Cardiac muscle cell (in vitro differentiated cells and primary cell): Measurements from ENCODE around the gene FXN. TPM values are rescaled to one million over a fixed set of nuclear protein-coding genes. Genes with fewer than 3 reads are reported as not detected.
A peak's percentile ranks its signal among the peaks of the same experiment; 100 is the strongest.
"Not testable (repeated sequence)": the region's sequence is repeated elsewhere in the genome, so short reads cannot be mapped to it uniquely, and the experiment has no call there.

Experiments used
- DNase-seq, 2 donors: peaks; one replicate each; pipeline versions ENCODE4 v3.0.0 to v3.0.0-alpha.2; 2010 to 2017; ENCODE audit warnings: low read depth in 1 of 2, low spot score in 1 of 2
- H3K27ac ChIP-seq: fragments of 200-600 bp; sonication (generic); 2 replicates; pipeline ENCODE4 v1.5.1; 2016
- H3K27me3 ChIP-seq: fragments of 200-600 bp; sonication (generic); 2 replicates; pipeline ENCODE4 v1.6.0; 2016; ENCODE audit warnings: control low read depth
- H3K36me3 ChIP-seq: fragments of 200-600 bp; sonication (generic); 2 replicates; pipeline ENCODE4 v1.5.1; 2016; ENCODE audit warnings: control low read depth
- H3K4me1 ChIP-seq: fragments of 200-600 bp; sonication (generic); 2 replicates; pipeline ENCODE4 v1.8.1; 2017; ENCODE audit warnings: low read depth, mild to moderate bottlenecking, mixed run types
- H3K4me3 ChIP-seq: fragments of 200-600 bp; sonication (generic); 2 replicates; pipeline ENCODE4 v1.5.1; 2016; ENCODE audit warnings: mild to moderate bottlenecking
- H3K9me3 ChIP-seq: fragments of 200-600 bp; sonication (generic); 2 replicates; pipeline ENCODE4 v1.5.1; 2017; ENCODE audit warnings: low read depth, mild to moderate bottlenecking, control low read depth
- CTCF ChIP-seq: IDR thresholded peaks from 2 replicates; pipeline ENCODE4 v1.5.1; 2012; ENCODE audit warnings: low read depth, mild to moderate bottlenecking, low read length
- polyA plus RNA-seq: library from polyadenylated mRNA; unstranded; fragments of >200 nt; fragmentation: Nextera tagmentation; extraction: Ambion mirVana; gene quantifications from 2 replicates; pipeline ENCODE4 v1.2.1, GENCODE V29; 2016
- total RNA-seq: library from RNA; depleted of rRNA; stranded (reverse); fragments of >200 nt; gene quantifications from 2 replicates; pipeline ENCODE4 v1.2.3, GENCODE V29; 2016

Gene FXN
- total and polyA plus RNA-seq, 2 experiments from 2014 or later = 20.6 to 45.0 TPM

- DNase-seq = no peak
These were observed 11.2 kb downstream of the FXN start for GRCh38 chr9:69046723-69047122.

DNA sequence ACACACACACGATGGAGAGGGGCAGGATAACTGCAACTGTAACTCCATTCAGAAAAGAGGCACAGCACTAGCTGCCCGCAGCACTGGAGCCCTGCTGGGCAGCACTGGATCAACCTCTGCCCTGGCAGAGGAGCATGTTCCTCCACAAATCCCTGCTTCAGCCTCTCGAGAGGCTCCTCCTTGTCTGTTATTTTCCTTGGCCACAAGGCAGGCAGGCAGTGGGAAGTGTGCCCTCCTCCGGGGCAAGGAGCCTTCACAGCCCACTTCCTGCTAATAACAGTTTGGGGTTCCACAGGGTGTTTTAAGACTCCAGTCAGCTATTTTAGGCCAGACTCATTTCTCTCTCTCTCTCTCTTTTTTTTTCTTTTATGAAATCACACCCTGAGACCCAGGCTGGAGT lies 11.8 kb downstream of the FXN start:
- Histone ChIP-seq H3K4me1 (peaks cover 29% of the 10 kb centered on the region), H3K4me3 (no peak overlapping the region), H3K36me3 (peaks cover 12% of the 10 kb centered on the region), H3K9me3 (no peaks in the 10 kb centered on the region), H3K27ac (no peak overlapping the region), H3K27me3 (no peaks in the 10 kb centered on the region)
- no peak for TF ChIP-seq CTCF
- no peak for DNase-seq

More at GRCh38 chr9:69046723-69047122, 11.2 kb downstream of the FXN start:
- Histone ChIP-seq H3K27ac (peak overlapping the region; percentile 94), H3K27me3 (no peaks in the 10 kb centered on the region), H3K4me1 (peaks cover 29% of the 10 kb centered on the region), H3K4me3 (no peak overlapping the region), H3K36me3 (peaks cover 12% of the 10 kb centered on the region), H3K9me3 (no peaks in the 10 kb centered on the region)
- no peak for TF ChIP-seq CTCF

DNA sequence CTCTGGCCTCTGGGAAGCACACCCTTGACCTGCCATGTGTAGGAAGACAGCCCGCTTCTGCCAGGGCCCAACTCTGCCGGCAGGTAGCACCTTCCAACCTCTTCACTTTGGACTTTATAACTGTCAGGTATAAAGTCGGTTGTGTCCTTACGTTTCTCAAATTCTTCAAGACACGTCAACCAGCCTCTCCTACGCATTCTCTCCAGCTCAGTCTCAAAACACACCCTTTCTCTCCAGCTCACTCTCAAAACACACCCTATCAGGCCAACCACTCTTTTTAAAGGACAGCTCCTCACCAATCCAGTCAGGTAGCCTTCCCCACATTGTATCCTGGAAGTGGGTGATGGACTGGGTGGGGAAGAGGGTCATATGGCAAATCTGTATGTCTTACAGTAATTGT lies 13.5 kb downstream of the FXN start:
- H3K9me3 ChIP-seq = no peaks in the 10 kb centered on the region

GRCh38 chr9:69050936-69051335 lies 15.4 kb downstream of the FXN start:
- not testable (repeated sequence) for H3K9me3 ChIP-seq, H3K27me3 ChIP-seq, H3K4me3 ChIP-seq, H3K4me1 ChIP-seq, DNase-seq, H3K27ac ChIP-seq
- peaks cover 12% of the 10 kb centered on the region for H3K36me3 ChIP-seq

More for the DNA sequence above, 13.5 kb downstream of the FXN start:
- peaks cover 12% of the 10 kb centered on the region for H3K36me3 ChIP-seq
- no peak for TF ChIP-seq CTCF
- peaks cover 23% of the 10 kb centered on the region for H3K4me1 ChIP-seq
- H3K4me3 ChIP-seq = no peak overlapping the region
- DNase-seq = no peak
- no peaks in the 10 kb centered on the region for H3K27me3 ChIP-seq
- H3K27ac ChIP-seq = peak overlapping the region; percentile 23

DNA sequence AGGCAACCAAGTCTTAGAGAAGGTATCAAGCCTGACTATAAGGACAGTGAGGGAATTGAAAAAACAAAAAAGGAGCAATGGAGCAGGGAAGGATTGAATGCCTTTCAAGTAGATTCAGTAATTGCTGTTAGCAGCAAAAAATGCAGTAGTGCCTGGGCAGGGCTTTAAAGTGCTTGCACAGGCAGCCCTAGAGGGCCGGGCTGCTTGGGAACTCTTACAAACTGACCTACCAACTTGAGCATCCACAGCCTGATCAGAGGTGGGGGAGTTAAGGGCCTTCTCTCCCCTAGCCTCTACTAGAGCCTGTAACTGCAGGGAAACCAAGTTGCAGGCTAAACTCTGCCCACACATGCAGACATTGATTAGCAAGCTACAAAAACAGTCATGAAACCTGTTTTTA lies 19.4 kb downstream of the FXN start:
- no peaks in the 10 kb centered on the region for H3K4me1 ChIP-seq
- H3K9me3 ChIP-seq = no peaks in the 10 kb centered on the region
- H3K27me3 ChIP-seq = no peaks in the 10 kb centered on the region
- no peak for DNase-seq
- no peak overlapping the region for H3K27ac ChIP-seq
- peaks cover 8% of the 10 kb centered on the region for H3K36me3 ChIP-seq
- H3K4me3 ChIP-seq = no peak overlapping the region
- TF ChIP-seq CTCF = no peak

GRCh38 chr9:69056191-69056815 lies 20.8 kb downstream of the FXN start:
- Histone ChIP-seq H3K36me3 (peaks cover 8% of the 10 kb centered on the region), H3K27ac (no peak overlapping the region), H3K4me1 (no peaks in the 10 kb centered on the region), H3K4me3 (no peak overlapping the region), H3K9me3 (no peaks in the 10 kb centered on the region), H3K27me3 (no peaks in the 10 kb centered on the region)
- TF ChIP-seq CTCF = no peak
- peak in 1 of 2 donors; percentile 40 for DNase-seq
